Effector CD8-positive, alpha-beta T cell (primary cell): Measurements from ENCODE around the gene MRPL28.
"Not testable (repeated sequence)": the region's sequence is repeated elsewhere in the genome, so short reads cannot be mapped to it uniquely, and the experiment has no call there.

Experiments
- DNase-seq: peaks from one replicate; lab custom pipeline; 2025; lab: John Stamatoyannopoulos, UW

The MRPL28 gene

DNA sequence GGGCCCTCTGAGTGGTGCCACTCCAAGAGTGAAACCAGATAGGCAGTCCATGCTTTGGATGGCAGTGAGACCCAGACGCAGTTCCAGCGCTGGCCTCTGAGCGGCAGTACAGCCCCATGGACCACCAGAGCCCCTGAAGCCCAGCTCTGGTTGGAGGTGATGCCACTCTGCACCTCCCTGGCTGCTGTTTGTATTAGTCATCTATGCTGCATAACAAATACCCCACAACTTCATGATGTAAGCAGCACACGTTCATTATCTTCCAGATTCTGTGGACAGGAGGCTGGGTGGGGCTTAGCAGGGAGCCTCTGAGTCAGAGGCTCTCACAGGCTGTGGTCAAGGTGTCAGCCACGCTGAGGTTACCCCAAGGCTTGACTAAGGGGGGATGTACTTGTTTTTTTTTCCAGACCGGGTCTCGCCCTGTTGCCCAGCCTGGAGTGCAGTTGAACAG lies 21.6 kb upstream of the MRPL28 start:
- DNase-seq: peak; percentile 59

GRCh38 chr16:389352-389751 lies 19.0 kb upstream of the MRPL28 start:
- no peak for DNase-seq

DNA sequence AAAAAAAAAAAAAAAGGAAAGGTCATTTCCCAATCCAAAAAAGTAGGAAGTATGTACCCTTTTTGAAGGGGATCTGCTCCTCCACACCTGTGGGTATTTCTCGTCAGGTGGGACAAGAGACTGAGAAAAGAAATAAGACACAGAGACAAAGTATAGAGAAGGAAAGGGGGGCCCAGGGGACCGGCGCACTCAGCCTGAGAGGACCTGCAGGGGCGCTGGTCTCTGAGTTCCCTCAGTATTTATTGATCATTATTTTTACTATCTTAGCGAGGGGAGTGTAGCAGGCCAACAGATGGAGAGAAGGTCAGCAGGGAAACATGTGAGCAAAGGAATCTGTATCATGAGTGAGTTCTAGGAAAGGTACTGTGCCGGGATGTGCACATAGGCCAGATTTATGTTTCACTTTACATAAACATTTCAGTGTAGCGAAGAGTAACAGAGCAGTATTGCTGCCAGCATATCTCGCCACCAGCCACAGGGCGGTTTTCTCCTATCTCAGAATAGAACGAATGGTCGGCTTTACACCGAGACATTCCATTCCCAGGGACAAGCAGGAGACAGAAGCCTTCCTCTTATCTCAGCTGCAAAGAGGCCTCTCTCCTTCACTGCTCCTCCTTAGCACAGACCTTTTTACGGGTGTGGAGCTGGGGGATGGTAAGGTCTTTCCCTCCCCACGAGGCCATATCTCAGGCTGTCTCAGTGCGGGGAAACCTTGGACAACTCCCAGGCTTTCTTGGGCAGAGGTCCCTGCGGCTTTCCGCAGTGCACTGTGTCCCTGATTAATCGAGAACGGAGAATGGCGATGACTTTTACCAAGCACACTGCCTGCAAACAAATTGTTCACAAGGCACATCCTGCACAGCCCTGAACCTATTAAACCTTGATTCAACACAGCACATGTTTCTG lies 17.7 kb upstream of the MRPL28 start:
- not testable (repeated sequence) for DNase-seq

DNA sequence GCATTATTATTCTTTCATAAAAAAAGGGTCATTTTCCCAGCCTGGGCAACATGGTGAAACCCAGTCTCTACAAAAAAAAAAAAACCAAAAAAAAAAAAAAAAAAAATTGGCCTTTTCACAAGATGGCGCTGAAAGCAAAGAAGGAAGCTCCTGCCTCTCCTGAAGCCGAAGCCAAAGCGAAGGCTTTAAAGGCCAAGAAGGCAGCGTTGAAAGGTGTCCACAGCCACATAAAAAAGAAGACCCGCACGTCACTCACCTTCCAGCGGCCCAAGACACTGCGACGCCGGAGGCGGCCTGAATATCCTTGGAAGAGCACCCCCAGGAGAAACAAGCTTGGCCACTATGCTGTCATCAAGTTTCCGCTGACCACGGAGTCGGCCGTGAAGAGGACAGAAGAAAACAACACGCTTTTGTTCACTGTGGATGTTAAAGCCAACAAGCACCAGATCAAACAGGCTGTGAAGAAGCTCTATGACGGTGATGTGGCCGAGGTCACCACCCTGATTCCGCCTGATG lies 16.4 kb upstream of the MRPL28 start:
- no peak for DNase-seq

- peak; percentile 21 for DNase-seq
Observed at GRCh38 chr16:383326-384051, 13.2 kb upstream of the MRPL28 start.

DNA sequence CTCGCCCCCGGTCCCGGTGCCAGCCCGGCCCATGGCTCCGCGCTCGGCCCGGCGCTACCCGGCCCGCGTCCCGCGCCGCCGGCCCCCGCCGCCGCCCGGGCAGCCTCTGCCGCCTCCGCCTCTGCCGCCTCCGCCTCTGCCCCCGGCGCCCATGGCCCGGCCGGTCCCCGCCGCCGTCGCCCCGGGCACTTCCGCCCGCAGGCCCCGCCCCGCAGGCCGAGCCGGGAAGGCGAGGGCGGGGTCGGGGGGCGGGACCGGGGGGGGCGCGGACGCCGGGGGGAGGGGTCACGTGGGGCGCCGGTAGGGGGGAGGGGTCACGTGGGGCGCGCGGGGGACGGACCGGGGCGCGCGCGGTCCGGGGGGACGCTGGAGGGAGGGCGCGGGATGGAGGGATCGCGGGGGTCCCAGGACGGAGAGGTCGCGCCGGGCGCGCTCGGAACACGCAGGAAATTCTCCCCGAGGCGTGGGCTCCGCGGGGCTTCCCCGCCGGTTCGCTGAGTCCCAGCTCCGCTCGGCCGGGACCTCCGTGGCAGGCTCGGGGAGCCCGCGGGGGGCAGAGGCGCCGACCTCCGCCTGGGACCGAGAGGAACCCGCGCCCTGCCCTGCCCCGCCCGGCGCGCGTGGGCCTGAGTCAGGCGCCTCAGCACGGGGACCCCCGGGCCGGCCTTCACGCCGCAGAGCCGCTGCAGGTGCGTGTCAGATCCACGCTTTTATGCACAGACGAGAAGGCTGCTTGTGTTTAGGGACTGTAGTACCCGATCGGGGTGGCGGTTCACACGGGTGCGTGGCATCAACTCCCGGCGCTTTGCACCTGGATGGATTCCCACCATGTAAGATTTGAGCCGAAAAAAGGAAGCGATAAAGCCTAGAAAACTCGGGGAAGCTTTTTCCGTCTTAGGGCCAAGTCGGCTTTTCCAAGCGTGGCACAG lies 11.7 kb upstream of the MRPL28 start, which contains the start of gene PGAP6:
Gene PGAP6, minus strand, starts transcription at position 190 of the 929 bp plus-strand sequence. Its CDS starts 157 bp downstream, at position 33.
- DNase-seq: peak; percentile 61

DNA sequence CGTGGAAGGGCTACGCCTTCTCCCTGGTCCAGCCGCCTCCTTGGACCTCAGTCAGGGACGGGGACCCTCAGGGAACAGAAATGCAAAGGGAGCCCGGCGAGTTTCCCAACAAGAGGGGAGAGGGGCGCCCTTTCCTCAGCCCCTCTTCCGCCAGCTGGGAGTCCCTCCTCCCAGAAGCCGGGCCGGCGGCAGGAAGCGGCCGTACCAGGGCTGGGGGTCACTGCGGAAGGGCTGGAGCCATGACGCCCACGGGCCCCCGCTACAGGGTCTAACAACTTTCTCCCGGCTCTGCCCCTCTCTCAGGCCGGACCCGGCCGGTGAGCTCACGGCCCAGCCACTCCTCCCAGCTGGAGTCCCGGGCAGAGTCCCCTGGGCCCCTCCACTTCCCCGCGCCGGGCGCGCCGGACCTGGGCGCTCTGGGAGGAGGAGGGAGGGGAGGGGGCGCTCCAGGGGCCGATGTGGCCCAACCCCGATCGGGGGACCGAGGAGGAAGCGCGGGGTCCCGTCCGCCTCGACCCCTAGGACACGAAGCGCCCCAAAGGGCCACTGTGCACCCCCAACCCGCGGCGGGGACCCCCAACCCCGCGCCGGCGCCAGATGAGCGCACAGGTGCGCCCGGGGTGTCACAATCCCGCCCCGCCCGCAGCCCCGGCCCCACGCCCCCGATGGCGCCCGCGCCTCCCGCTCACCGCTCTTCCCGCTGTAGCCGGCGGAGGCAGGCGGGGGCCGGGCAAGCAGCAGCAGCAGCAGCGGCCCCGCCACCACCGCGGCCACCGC lies 10.9 kb upstream of the MRPL28 start:
- no peak for DNase-seq

GRCh38 chr16:380762-381011 lies 10.3 kb upstream of the MRPL28 start:
- DNase-seq: no peak

DNA sequence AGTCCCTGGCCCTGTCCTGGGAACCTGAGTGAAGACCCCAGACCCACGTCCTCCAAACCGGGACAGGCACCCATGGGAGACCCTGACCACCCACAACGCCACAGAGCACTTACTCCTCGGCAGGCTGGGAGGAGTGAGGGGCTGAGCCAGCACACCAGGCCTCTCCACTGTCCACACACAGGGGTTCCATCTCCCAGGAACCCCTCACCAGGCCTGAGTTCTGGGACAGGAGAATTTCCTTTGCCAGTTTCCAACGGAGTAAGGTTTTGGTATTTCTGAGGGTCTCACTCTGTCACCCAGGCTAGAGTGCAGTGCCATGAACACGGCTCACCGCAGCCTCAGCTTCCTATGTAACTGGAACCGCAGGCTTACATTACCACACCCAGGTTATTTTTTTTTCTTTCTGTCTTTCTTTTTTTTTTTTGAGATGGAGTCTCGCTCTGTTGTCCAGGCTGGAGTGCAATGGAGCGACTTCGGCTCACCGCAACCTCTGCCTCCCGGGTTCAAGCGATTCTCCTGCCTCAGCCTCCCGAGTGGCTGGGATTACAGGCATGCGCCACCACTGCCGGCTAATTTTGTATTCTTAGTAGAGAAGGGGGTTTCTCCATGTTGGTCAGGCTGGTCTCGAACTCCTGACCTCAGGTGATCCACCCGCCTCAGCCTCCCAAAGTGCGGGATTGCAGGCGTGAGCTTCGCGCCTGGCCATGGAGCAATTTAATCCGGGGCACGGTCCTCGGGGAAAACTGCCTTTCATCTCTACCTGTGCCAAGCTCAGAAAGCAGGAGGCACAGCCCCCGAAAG lies 9.8 kb upstream of the MRPL28 start:
- no peak for DNase-seq

DNA sequence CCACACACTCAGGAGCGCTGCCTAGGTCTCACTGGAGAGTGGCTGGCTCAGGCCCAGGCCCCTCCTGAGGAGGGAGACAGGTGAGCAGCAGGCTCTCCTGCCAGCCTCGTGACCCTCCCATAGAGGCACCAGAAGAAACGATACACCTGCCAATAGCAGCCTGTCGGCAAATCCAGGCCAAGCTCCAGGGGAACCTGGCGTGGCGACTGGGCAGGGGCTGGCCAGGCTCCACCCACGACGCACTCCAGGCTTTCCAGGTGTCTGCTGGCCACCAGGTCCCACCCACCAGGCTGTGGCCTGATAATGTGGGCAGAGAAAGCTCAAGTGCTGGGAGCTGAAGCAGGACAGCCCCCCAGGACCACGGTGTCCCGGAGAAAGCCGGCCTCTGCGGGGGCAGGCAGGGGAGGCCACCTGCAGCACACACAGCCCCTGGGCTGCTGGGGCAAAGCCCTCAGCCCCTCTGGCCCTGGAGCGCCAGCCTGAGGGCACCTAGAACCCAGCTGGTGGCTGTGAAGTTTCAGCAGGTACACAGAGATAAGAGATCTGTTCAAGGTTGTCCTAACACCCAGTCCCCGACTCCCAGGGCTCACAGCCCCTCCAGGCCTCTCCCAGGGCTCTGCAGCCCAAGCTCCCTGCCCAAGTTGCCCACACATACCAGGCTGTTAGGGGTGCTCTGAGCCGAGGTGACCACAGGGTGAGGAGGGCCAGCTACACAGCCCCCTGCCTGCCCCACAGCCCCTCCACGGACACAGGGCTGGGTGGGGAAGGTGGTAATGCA lies 9.0 kb upstream of the MRPL28 start:
- DNase-seq: no peak

GRCh38 chr16:378821-379182 lies 8.5 kb upstream of the MRPL28 start:
- no peak for DNase-seq

- not testable (repeated sequence) for DNase-seq
Observed at GRCh38 chr16:378113-378820, 7.9 kb upstream of the MRPL28 start.

DNA sequence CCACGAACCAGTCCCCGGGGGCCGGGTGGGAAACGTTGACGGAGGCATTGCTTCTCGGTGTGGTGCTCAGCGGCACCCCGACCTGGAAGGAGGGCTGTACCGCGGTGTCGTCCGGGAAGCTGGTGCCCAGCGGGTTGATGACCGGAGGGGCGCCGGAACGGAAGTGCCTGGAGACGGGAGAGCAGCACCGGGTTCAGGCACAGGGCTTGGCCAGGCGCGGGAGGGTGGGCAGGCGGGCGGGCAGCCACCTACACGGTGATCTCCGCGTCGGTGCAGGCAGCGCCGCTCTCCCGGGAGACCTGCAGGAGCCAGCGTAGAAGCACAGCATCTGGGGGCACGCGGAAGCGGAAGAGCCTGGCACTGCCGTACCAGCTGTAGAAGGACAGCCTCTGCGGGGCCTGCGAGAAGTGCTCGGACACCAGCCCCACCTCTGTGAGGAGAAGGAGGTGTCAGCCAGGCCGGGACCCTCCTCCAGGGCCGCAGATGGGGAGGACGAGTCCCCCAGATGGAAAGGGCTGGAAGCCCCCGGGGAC lies 7.1 kb upstream of the MRPL28 start:
- DNase-seq: no peak

DNA sequence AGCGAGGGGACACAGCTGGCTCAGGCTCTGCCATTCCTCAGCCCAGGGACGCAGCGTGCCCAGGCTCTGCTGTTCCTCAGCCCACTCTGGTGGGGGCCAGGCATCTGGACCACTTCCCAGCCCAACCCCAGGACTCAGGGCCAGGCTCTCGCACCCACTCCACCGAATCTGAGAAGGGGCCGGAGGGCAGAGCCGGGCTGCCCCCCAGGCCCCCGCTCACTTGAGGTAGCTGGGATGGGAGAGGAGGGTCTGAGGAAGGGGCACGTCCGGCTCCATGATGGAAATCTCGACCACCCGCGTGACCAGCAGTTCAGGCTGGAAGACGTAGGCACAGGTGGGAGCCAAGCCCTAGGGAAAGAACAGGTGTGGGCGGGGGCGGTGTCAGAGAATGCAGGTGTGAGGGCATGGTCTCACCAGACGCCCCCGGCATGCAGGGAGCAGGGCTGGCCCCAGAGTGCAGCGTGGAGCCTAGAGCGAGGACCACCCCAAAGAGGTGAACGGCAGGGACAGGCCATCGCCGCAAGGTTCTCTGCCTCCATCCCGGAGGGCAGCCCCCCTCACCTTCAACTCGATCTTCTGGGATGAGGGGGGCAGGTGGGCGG lies 6.6 kb upstream of the MRPL28 start:
- DNase-seq: no peak

GRCh38 chr16:375927-376816 lies 5.8 kb upstream of the MRPL28 start:
- no peak for DNase-seq

- DNase-seq: no peak
Observed at GRCh38 chr16:375212-375611, 4.9 kb upstream of the MRPL28 start.

- no peak for DNase-seq
Observed at GRCh38 chr16:374616-374926, 4.2 kb upstream of the MRPL28 start.
